PC-3 (cell line): ENCODE measurements around the gene SDK1. TPM values are rescaled to one million over a fixed set of nuclear protein-coding genes. Genes with fewer than 3 reads are reported as not detected.

Experiments used
- ATAC-seq: fragments of 200-7000 bp; cut with Tn5 transposase; 2 replicates; pipeline ENCODE4 v1.9.1; 2020; ENCODE audit warnings: mild to moderate bottlenecking, moderate library complexity
- BruUV-seq: library from RNA; stranded (reverse); fragments of 400-500 nt; replicated peaks from 2 replicates; lab custom pipeline; 2021; lab: Mats Ljungman, UMichigan
- CTCF ChIA-PET: fragments of 300-600 bp; sonication (Branson Sonifier 250); formaldehyde crosslinking; loops from one replicate; lab custom pipeline; 2022; ENCODE audit warnings: antibody characterized with exemption; lab: Charles Lee
- POLR2A ChIA-PET: fragments of 300-600 bp; sonication (Branson Sonifier 250); formaldehyde crosslinking; loops from one replicate; lab custom pipeline; 2022; ENCODE audit warnings: antibody characterized with exemption; ENCODE audit not compliant: unreplicated experiment; lab: Charles Lee
- DNase-seq: peaks from one replicate; pipeline ENCODE4 v3.0.0-alpha.2; 2015
- H2AFZ ChIP-seq: fragments of 300-600 bp; sonication (generic); 2 replicates; pipeline ENCODE4 v1.6.0; 2016; ENCODE audit warnings: antibody characterized with exemption, low read length
- H3F3A ChIP-seq: fragments of 300-600 bp; sonication (generic); one replicate; pipeline ENCODE4 v1.6.0; 2017; ENCODE audit warnings: antibody characterized with exemption, low read length, control low read depth, mild to moderate bottlenecking; ENCODE audit not compliant: unreplicated experiment
- H3K27ac ChIP-seq: fragments of 300-600 bp; sonication (generic); 2 replicates; pipeline ENCODE4 v1.5.1; 2016; ENCODE audit warnings: mild to moderate bottlenecking, low read length
- H3K27me3 ChIP-seq: fragments of 300-600 bp; sonication (generic); 2 replicates; pipeline ENCODE4 v1.6.1; 2016; ENCODE audit warnings: low read length, mixed read lengths
- H3K36me3 ChIP-seq: fragments of 300-600 bp; sonication (generic); 2 replicates; pipeline ENCODE4 v1.6.1; 2016; ENCODE audit warnings: low read depth, mixed run types, low read length, mixed read lengths
- H3K4me1 ChIP-seq: fragments of 300-600 bp; sonication (generic); 2 replicates; pipeline ENCODE4 v1.5.1; 2016; ENCODE audit warnings: low read length; ENCODE audit not compliant: insufficient read depth
- H3K4me2 ChIP-seq: fragments of 300-600 bp; sonication (generic); 2 replicates; pipeline ENCODE4 v1.6.0; 2016; ENCODE audit warnings: low read length
- H3K4me3 ChIP-seq: fragments of 300-600 bp; sonication (generic); 2 replicates; pipeline ENCODE4 v1.5.1; 2016; ENCODE audit warnings: mild to moderate bottlenecking, low read length, mixed read lengths
- H3K79me2 ChIP-seq: fragments of 300-600 bp; sonication (generic); 2 replicates; pipeline ENCODE4 v1.6.1; 2017; ENCODE audit warnings: low read length, mixed read lengths
- H3K9ac ChIP-seq: fragments of 300-600 bp; sonication (generic); 2 replicates; pipeline ENCODE4 v1.6.0; 2016; ENCODE audit warnings: mild to moderate bottlenecking, low read length
- H3K9me2 ChIP-seq: fragments of 300-600 bp; sonication (generic); replicated peaks from 2 replicates; pipeline ENCODE4 v1.6.1; 2016; ENCODE audit warnings: mixed run types, low read length, mixed read lengths
- H3K9me3 ChIP-seq: fragments of 300-600 bp; sonication (generic); 2 replicates; pipeline ENCODE4 v1.6.1; 2016; ENCODE audit warnings: low read length, mixed read lengths
- H4K20me1 ChIP-seq: fragments of 300-600 bp; sonication (generic); 2 replicates; pipeline ENCODE4 v1.6.1; 2016; ENCODE audit warnings: low read length, mixed read lengths
- CTCF ChIP-seq: fragments of 300-600 bp; sonication (generic); conservative IDR thresholded peaks from 2 replicates; pipeline ENCODE4 v1.5.1; 2017; ENCODE audit warnings: antibody characterized with exemption, low read depth, mild to moderate bottlenecking, low read length
- EZH2 ChIP-seq: fragments of 300-600 bp; sonication (generic); IDR thresholded peaks from one replicate; pipeline ENCODE4 v1.6.1; 2017; ENCODE audit warnings: antibody characterized with exemption, mild to moderate bottlenecking, low read length; ENCODE audit not compliant: unreplicated experiment
- EZH2phosphoT487 ChIP-seq: fragments of 300-600 bp; sonication (generic); IDR thresholded peaks from 2 replicates; pipeline ENCODE4 v1.6.1; 2018; ENCODE audit warnings: mild to moderate bottlenecking, antibody characterized with exemption, low read length, borderline replicate concordance
- intact Hi-C: fragments of 100-400 bp; cut with micrococcal nuclease; formaldehyde crosslinking; loops from 2 replicates; pipeline ENCODE4 v1.9.0; 2023
- total RNA-seq: library from RNA; depleted of rRNA; stranded (reverse); fragments of >200 nt; gene quantifications from 2 replicates; pipeline ENCODE4 v1.2.3, GENCODE V29; 2014

Gene SDK1
- total RNA-seq, 1 experiment from 2014 or later, result 2.8 TPM

GRCh38 chr7:4042402-4043045 is 741.5 kb downstream of the SDK1 start:
- Histone ChIP-seq H3K27me3 (no peaks in the 10 kb centered on the region), H3K27ac (no peak overlapping the region), H3K9me2 (no peaks in the 10 kb centered on the region), H3K79me2 (no peaks in the 10 kb centered on the region), H3K4me1 (no peaks in the 10 kb centered on the region), H3F3A (no peaks in the 10 kb centered on the region), H3K36me3 (no peaks in the 10 kb centered on the region), H3K4me3 (no peak overlapping the region), H3K4me2 (no peak overlapping the region), H3K9ac (no peak overlapping the region), H3K9me3 (no peaks in the 10 kb centered on the region), H2AFZ (no peak overlapping the region), H4K20me1 (no peaks in the 10 kb centered on the region)
- POLR2A ChIA-PET, result no interaction called here
- intact Hi-C loops, result no loop called here
- CTCF ChIA-PET, result no interaction called here
- DNase-seq (no peak), ATAC-seq (no peak)
- no TSS peak for BruUV-seq
- TF ChIP-seq CTCF, result no peak

- H3K4me1 ChIP-seq, result no peaks in the 10 kb centered on the region
- H4K20me1 ChIP-seq, result no peaks in the 10 kb centered on the region
- TF ChIP-seq EZH2 (no peak), EZH2phosphoT487 (no peak), CTCF (no peak)
- no peak for DNase-seq
- H3K79me2 ChIP-seq, result no peaks in the 10 kb centered on the region
- BruUV-seq, result no TSS peak
- CTCF ChIA-PET, result no interaction called here
- no peaks in the 10 kb centered on the region for H3K27me3 ChIP-seq
- ATAC-seq, result no peak
- no peaks in the 10 kb centered on the region for H3K9me2 ChIP-seq
- no peak overlapping the region for H3K4me3 ChIP-seq
- POLR2A ChIA-PET, result no interaction called here
- no peaks in the 10 kb centered on the region for H3F3A ChIP-seq
- no peak overlapping the region for H2AFZ ChIP-seq
- no peaks in the 10 kb centered on the region for H3K9me3 ChIP-seq
- no peak overlapping the region for H3K27ac ChIP-seq
- no peak overlapping the region for H3K9ac ChIP-seq
- H3K36me3 ChIP-seq, result no peaks in the 10 kb centered on the region
- H3K4me2 ChIP-seq, result no peak overlapping the region
- intact Hi-C loops, result no loop called here
Observed at GRCh38 chr7:4043988-4044387, 742.9 kb downstream of the SDK1 start.

- Histone ChIP-seq H3K9ac (no peak overlapping the region), H3K4me1 (no peaks in the 10 kb centered on the region), H4K20me1 (no peaks in the 10 kb centered on the region), H3K9me3 (no peaks in the 10 kb centered on the region), H3K4me2 (no peak overlapping the region), H3K27ac (no peak overlapping the region), H2AFZ (no peak overlapping the region), H3K9me2 (no peaks in the 10 kb centered on the region), H3K79me2 (no peaks in the 10 kb centered on the region), H3K27me3 (no peaks in the 10 kb centered on the region), H3F3A (no peaks in the 10 kb centered on the region), H3K36me3 (no peaks in the 10 kb centered on the region), H3K4me3 (no peak overlapping the region)
- no peak for DNase-seq
- no peak for ATAC-seq
- ChIA-PET POLR2A (no interaction called here), CTCF (no interaction called here)
- intact Hi-C loops, result no loop called here
- TF ChIP-seq CTCF, result no peak
- TF ChIP-seq EZH2phosphoT487, result no peak
- TF ChIP-seq EZH2, result no peak
- BruUV-seq, result no TSS peak
Observed at GRCh38 chr7:4045450-4045849, 744.4 kb downstream of the SDK1 start.
